ES-I3 (cell line): ENCODE measurements around the gene TRIM50.

ENCODE experiments used
- H3K36me3 ChIP-seq: 2 replicates; pipeline ENCODE4 v1.6.1; 2013; ENCODE audit warnings: mild to moderate bottlenecking, low read length, control low read depth, moderate library complexity; ENCODE audit not compliant: insufficient read depth
- H3K4me1 ChIP-seq: 2 replicates; pipeline ENCODE4 v1.6.1; 2013; ENCODE audit warnings: mild to moderate bottlenecking, control low read depth, low read length; ENCODE audit not compliant: insufficient read depth
- H3K9ac ChIP-seq: 2 replicates; pipeline ENCODE4 v1.6.1; 2013; ENCODE audit warnings: low read depth, mild to moderate bottlenecking, low read length, moderate library complexity
- H3K9me3 ChIP-seq: 2 replicates; pipeline ENCODE4 v1.6.1; 2013; ENCODE audit warnings: mild to moderate bottlenecking, low read length, moderate library complexity; ENCODE audit not compliant: control insufficient read depth, insufficient read depth

Gene TRIM50

DNA sequence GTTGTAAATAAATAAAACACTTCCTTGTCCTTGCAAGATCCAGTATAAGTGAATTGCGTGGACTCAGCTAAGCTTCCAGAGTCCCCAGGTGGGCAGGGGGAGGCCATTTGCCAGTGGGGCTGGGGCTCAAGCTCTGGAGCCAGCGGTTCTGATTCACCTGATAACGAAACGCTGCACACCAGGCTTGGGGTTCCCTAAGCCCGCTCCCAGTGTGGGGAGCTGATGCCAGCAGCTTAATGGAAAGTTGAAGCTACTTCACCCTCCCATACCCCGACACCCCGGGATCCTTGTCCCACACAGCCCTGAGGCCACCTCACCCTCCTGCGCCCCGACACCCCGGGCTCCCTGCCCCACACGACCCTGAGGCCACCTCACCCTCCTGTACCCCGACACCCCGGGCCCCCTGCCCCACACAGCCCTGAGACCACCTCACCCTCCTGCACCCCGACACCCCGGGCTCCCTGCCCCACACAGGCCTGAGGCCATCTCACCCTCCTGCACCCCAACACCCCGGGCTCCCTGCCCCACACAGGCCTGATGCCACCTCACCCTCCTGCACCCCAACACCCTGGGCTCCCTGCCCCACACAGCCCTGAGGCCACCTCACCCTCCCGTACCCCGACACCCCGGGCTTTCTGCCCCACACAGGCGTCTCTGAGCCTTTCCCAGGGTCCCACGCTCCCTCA, 30.9 kb upstream of the TRIM50 start:
- Histone ChIP-seq H3K4me1 (peaks cover 5% of the 10 kb centered on the region; the same call in 1 of the 2 replicates), H3K9me3 (no peaks in the 10 kb centered on the region), H3K9ac (no peak overlapping the region), H3K36me3 (no peaks in the 10 kb centered on the region)

DNA sequence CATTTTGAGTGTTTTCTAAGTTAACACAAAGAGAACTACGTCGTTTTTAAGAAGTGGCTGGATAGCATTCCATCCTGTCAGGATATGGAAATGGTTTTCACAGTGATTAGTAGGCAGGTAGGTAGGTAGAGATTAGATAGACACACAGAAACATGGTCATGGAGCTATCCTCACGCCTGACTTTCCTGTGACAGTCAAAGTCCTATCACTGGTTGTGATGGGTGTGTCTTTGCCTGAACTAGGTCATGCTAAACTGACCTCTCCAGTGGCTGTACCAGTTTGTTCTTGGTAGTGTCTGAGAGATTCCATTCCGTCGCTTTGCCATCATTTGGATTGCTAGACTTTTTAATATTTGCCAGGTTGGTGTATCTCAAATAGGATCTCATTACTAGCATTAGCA, 28.3 kb upstream of the TRIM50 start:
- Histone ChIP-seq H3K9ac (no peak overlapping the region), H3K36me3 (no peaks in the 10 kb centered on the region), H3K9me3 (peaks cover 4% of the 10 kb centered on the region; the same call in 1 of the 2 replicates), H3K4me1 (peaks cover 5% of the 10 kb centered on the region; the same call in 1 of the 2 replicates)

DNA sequence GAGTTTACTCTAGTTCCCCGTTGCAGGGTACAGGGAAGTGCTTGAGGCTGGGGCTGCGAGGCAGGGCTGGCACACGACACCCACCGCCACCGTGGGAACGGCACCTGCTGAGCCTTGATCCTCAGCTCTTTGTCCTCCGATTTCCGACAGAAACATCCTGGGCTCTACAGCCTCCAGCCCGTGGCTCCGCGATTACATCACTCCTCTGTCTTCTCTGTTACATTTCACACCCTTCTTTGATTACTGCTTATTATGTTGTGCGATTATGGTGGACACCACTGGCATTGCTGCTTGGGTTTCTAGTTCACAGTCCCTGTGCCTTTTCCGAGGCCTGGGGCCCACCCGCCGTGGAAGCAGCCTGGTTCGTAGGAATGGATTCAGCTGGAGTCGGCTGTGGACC, 26.9 kb upstream of the TRIM50 start:
- Histone ChIP-seq H3K36me3 (no peaks in the 10 kb centered on the region), H3K4me1 (peaks cover 5% of the 10 kb centered on the region; the same call in 1 of the 2 replicates), H3K9ac (no peak overlapping the region), H3K9me3 (peaks cover 4% of the 10 kb centered on the region; the same call in 1 of the 2 replicates)

DNA sequence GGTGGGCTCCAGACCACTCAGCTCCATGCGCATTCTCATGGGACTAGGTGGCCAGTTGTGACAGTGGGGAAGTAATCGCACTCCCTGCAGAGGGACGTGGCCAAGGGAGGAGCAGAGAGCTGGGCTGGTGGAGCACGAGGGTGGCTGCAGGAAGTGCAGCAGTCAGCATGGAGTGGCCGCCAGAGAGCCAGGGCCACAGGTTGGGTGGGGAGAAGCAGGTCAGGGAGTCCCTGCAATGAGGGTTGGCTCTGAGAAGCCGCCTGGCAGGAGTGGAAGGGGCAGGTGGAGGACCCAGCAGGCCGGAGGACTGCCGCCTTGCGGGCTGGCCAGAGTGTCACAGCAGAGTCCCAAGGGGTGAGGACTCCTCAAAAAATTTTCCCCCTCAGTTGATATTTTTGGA, 26.3 kb upstream of the TRIM50 start:
- Histone ChIP-seq H3K36me3 (no peaks in the 10 kb centered on the region), H3K4me1 (peaks cover 5% of the 10 kb centered on the region; the same call in 1 of the 2 replicates), H3K9me3 (peaks cover 4% of the 10 kb centered on the region; the same call in 1 of the 2 replicates), H3K9ac (no peak overlapping the region)

DNA sequence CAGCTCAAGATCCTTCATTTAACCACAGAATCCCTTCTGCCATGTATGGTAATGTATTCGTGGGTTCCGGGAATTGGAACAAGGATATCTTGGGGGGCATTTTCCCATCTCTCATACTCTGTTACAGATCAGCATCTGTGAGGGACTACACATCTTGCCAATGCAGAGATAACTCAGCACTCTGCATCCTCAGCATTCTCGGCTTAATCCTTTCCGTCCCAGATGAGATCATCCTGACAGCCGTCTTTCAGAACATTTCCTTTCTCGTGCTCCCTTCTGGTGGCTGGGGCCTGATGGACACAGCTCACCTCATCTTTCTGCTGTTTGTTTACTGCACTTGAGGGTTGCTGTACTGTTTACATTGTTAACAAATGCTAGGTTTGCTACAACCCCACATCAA, 25.4 kb upstream of the TRIM50 start:
- Histone ChIP-seq H3K4me1 (peaks cover 3% of the 10 kb centered on the region; the same call in 1 of the 2 replicates), H3K9me3 (peaks cover 4% of the 10 kb centered on the region; the same call in 1 of the 2 replicates), H3K36me3 (no peaks in the 10 kb centered on the region), H3K9ac (no peak overlapping the region)

DNA sequence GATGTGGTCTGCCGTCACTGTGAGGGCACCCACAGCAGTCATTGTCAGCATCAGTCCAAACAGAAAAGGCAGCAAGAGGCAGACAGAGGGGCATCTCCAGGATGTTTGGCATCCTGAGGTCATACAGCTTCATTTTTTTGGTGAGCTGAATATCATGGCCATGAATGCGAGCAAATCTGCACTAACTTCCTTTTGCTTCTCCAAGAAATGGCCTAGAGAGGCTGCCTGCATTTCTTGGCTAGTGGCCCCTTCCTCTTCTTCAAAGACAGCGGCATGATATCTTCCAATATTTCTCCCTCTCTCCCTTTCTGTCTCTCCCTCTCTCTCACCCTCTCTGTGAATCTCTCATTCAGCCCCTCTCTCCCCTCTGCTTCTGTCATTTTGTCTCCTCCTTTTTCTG, 24.9 kb upstream of the TRIM50 start:
- Histone ChIP-seq H3K9ac (no peak overlapping the region), H3K9me3 (peaks cover 4% of the 10 kb centered on the region; the same call in 1 of the 2 replicates), H3K36me3 (no peaks in the 10 kb centered on the region), H3K4me1 (no peaks in the 10 kb centered on the region)

DNA sequence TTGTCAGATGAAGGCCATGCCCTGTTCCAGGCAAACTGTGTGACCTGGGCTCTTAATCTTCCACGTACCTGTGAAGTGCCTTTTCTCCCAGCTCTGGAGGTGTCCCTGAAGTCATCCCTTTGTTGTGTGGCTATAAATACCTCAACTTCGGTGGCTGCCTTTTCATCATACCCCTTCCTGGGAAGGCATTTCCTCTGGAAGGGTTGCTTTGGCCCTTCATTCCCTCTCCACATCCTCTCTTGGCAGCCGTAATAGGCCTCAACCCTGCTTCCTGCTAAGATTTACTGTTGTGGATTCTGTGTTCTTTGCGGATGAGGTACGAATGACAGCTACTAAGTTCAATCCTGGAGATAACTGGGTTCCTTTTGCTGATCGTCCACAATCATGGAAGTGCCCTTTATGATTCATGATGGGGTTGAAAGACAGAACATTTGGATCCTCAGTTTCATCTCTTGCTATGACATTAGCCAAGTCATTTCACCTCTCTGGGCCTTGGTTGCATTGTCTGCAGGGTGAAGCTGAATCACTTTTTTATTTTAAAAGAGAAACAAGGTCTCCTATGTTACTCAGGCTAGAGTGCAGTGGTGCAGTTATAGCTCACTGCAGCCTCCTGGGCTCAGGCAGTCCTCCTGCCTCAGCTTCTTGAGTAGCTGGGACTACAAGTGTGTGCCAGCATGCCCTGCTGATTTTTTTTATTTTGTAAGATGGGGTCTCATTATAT, 23.7 kb upstream of the TRIM50 start:
- peaks cover 4% of the 10 kb centered on the region; the same call in 1 of the 2 replicates for H3K9me3 ChIP-seq
- H3K9ac ChIP-seq: no peak overlapping the region
- H3K36me3 ChIP-seq: no peaks in the 10 kb centered on the region
- no peaks in the 10 kb centered on the region for H3K4me1 ChIP-seq

DNA sequence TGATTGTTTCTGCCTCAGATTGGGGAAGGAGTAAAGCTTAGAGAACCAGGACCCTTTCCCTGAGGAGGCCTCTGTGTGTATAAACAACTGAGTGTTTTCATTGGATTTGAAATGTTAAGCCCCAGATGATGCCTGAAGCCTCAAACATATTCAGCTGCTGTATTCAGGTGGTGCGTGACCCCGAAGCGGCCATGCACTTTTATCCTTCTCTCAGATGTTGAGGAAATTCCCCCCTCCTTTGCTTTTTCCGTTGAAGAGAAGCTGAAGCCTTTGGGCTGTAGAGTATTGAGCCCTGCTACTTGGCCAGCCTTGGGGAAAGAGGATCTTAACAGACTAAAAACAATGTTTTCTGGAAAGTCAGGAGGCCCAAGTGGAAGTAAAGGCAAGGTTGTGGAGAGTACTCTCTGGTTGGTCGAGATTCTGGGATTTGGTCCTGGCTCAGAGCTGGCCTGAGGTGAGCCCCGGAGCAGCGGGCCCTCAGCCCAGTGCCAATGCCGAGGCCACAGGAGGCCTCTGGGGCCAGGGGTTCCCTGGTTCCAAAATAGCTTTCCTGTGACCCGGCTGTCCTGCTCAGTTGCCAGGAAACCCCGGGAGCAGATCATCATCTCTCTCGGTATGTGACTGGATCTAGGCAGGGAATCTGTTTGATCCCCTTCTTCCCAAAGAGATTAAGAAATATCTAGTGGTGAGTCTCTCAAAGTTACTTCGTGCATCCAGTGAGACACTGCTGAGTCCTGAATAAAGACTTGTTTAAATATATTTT, 22.6 kb upstream of the TRIM50 start:
- no peak overlapping the region for H3K9ac ChIP-seq
- no peaks in the 10 kb centered on the region for H3K36me3 ChIP-seq
- peaks cover 9% of the 10 kb centered on the region; the same call in 1 of the 2 replicates for H3K4me1 ChIP-seq
- H3K9me3 ChIP-seq: peaks cover 4% of the 10 kb centered on the region; the same call in 1 of the 2 replicates

DNA sequence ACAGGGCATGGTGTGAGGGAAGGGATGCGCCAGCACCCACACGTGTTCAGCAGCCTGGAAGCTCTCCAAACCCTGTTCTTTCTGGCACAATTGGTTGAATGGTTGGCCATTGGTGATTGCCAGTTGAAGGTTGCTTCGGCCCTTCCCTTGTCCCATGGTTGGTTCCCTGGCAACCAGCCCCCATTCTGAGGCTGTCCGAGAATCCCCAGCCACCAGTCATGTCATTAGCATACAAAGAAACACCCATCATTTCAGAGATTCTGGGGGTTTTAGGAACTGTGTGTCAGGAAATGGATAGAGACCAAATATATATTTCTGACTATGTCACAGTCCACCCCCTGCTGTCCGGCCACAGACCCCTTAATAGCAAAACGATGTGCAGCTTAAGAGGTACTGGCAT, 21.9 kb upstream of the TRIM50 start:
- H3K4me1 ChIP-seq: peaks cover 9% of the 10 kb centered on the region; the same call in 1 of the 2 replicates
- no peaks in the 10 kb centered on the region for H3K36me3 ChIP-seq
- H3K9ac ChIP-seq: no peak overlapping the region
- H3K9me3 ChIP-seq: peaks cover 4% of the 10 kb centered on the region; the same call in 1 of the 2 replicates

DNA sequence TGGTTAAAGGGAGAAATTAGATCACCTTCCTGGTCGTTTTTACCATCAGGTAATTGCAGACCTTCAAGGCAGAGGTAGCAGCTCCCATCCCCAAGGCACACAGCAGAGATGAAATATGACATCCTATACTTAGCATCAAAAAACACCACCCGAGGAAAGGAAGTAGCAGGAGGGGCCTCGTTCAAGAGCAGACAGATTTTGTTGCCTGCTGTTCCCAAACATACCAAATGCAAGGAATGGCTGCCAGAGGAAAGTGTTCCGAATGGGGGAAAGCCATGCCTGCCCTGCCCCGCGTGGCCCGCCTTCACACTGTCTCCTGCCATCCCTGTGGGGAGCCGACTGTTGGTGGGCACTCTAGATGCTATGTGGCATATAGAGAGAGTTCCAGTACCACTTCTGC, 18.1 kb upstream of the TRIM50 start:
- no peak overlapping the region for H3K9ac ChIP-seq

DNA sequence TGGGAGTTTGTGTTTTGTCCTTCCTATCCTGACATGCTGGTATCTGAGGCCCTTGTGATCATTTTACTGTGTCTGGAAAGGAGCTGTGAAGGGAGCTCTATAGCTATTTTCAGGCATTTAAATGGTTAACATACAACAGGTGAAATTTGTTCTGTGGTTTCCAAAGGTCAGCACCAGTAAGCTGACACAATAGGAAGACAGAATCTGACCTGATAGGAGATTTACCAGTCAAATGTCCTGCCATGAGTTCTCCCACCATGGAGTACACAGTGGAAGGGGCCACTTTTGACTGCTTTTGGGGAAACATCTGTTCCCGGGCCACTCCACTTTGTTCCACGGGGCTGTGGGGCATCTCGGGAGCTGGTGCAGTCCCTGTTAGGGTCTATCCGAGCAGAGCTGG, 17.7 kb upstream of the TRIM50 start:
- H3K4me1 ChIP-seq: peaks cover 21% of the 10 kb centered on the region
- H3K36me3 ChIP-seq: no peaks in the 10 kb centered on the region
- H3K9ac ChIP-seq: no peak overlapping the region
- H3K9me3 ChIP-seq: no peaks in the 10 kb centered on the region

More for the DNA sequence above, 18.1 kb upstream of the TRIM50 start:
- no peaks in the 10 kb centered on the region for H3K9me3 ChIP-seq
- no peaks in the 10 kb centered on the region for H3K36me3 ChIP-seq
- H3K4me1 ChIP-seq: peaks cover 21% of the 10 kb centered on the region

DNA sequence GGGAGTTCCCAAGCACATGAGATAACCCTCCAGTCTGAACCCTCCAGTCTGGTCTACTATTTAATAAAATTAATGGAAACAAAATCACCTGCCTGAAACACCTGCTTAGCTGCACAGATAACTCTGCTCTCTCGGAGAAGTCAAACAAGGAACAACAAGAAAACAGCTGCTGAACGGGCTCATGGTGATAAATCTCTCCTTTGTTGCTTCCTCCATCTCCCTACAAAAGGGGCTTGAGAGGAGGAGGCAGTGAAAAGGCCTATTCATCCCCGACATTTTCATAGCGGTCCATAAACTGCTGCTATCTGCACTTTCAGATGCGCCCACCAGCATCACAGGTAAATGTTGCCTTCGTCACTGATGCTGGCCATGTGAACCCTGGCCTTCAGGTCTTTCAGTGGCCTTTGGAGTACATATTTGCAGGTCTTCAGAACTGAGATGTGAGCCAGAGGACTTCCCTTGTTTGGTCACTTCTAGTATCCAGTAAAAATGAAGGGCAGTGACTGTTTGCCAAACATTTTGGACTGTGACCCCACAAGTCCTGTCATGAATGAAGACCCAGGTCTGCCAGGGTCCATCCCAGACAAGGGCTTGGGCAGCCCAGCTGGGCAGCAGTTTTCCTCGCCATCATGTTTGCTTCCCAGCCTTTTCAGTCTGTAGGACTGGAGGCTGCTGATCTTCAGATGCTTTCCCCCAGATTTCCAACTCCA, 15.9 kb upstream of the TRIM50 start:
- Histone ChIP-seq H3K4me1 (peaks cover 21% of the 10 kb centered on the region), H3K9me3 (no peaks in the 10 kb centered on the region), H3K36me3 (no peaks in the 10 kb centered on the region), H3K9ac (no peak overlapping the region)

DNA sequence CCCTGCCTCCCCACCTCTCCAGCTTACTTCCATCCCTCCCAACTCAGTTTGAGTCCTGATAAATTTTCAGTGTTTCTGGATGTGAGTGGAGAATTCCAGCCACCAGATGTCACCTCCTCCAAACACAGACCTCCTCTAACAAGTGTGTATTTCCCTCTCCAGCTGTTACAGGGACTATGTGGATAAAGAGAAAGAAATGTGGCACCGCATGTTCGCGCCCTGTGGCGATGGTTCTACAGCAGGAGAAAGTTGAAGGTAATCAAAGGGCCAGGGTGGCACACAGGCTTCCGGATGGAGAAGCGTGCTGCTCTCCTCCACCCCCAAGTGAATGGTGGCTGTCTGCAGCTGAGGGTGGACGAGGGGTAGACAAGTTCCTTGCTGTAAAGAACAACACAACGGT, 14.8 kb upstream of the TRIM50 start:
- no peaks in the 10 kb centered on the region for H3K36me3 ChIP-seq
- H3K9me3 ChIP-seq: no peaks in the 10 kb centered on the region
- H3K9ac ChIP-seq: no peak overlapping the region
- H3K4me1 ChIP-seq: peaks cover 21% of the 10 kb centered on the region

DNA sequence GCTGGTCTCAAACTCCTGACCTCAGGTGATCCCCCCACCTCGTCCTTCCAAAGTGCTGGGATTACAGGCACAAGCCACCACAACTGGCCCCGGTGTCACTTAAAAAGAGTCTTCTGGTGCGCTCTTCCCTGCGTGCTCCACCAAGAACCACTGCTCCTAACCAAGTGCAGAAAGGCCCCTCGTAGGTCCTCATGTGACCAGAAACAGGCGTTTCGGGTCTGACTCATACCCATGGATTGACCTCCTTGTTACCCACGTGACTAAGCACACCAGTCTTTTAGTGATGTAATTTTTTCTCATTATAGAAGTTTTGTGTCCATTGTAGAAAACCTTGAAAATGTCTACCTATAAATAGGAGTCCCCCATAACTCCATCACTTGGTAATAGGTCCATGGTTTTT, 14.0 kb upstream of the TRIM50 start:
- H3K9ac ChIP-seq: no peak overlapping the region
- no peaks in the 10 kb centered on the region for H3K9me3 ChIP-seq
- no peaks in the 10 kb centered on the region for H3K36me3 ChIP-seq
- H3K4me1 ChIP-seq: peaks cover 21% of the 10 kb centered on the region
